ENCODE measurements around the gene APOO. TPM values are rescaled to one million over a fixed set of nuclear protein-coding genes. Genes with fewer than 3 reads are reported as not detected.

APOO gene
- total and polyA plus RNA-seq, 4 donors: 5.4 to 18.0 (median 8.8) TPM

- no peaks in the 10 kb centered on the region for H3K27me3 ChIP-seq (ENCODE audit: control insufficient read depth in 4 of 4, insufficient read depth in 4 of 4, low read length in 3 of 4)
- H3K9ac ChIP-seq (ENCODE audit: low read depth in 1 of 2, low read length in 2 of 2): no peak overlapping the region
- no peak for DNase-seq (ENCODE audit: low spot score)
- H3K4me3 ChIP-seq (ENCODE audit: low read depth in 1 of 3, low read length in 3 of 3): no peak overlapping the region
- WGBS: 29% methylated on average over 2 of the region's 2 CpGs
- no peaks in the 10 kb centered on the region for H3K9me3 ChIP-seq (ENCODE audit: control insufficient read depth in 4 of 4, low read length in 3 of 4)
- H3K36me3 ChIP-seq (ENCODE audit: control insufficient read depth in 4 of 4, insufficient read depth in 3 of 4, low read depth in 1 of 4, low read length in 3 of 4): no peaks in the 10 kb centered on the region
- peak overlapping the region in 1 of 2 donors; percentile 33 for H3K27ac ChIP-seq (ENCODE audit: low read depth in 1 of 2, low read length in 2 of 2)
- peak; percentile 73 for TF ChIP-seq FOXA2 (IDR thresholded peaks at IDR 0.05)
- TF ChIP-seq JUND (IDR thresholded peaks at IDR 0.05): no peak
- TF ChIP-seq SP1 (IDR thresholded peaks at IDR 0.05): peak; percentile 53
- TF ChIP-seq HNF4A (conservative IDR thresholded peaks at IDR 0.05): peak; percentile 44 to 65
- TF ChIP-seq RXRA (IDR thresholded peaks at IDR 0.05): peak in 1 of 2 donors; percentile 63
- TF ChIP-seq FOXA1 (IDR thresholded peaks at IDR 0.05): peak; percentile 50
- peaks cover 0 to 3% (median 1%) of the 10 kb centered on the region in 4 donors for H3K4me1 ChIP-seq (ENCODE audit: control insufficient read depth in 4 of 4, insufficient read depth in 4 of 4, low read length in 3 of 4)
Measured at GRCh38 chrX:23879380-23880090, 28.2 kb downstream of the APOO start.

GRCh38 chrX:23871905-23872546 is 35.7 kb downstream of the APOO start:
- Histone ChIP-seq H3K9me3 (ENCODE audit: control insufficient read depth in 4 of 4, low read length in 3 of 4) (no peaks in the 10 kb centered on the region), H3K27ac (ENCODE audit: low read depth in 1 of 2, low read length in 2 of 2) (peak overlapping the region; percentile 15 to 23), H3K4me1 (ENCODE audit: control insufficient read depth in 4 of 4, insufficient read depth in 4 of 4, low read length in 3 of 4) (peaks cover 0 to 6% (median 5%) of the 10 kb centered on the region in 4 donors), H3K27me3 (ENCODE audit: control insufficient read depth in 4 of 4, insufficient read depth in 4 of 4, low read length in 3 of 4) (no peaks in the 10 kb centered on the region), H3K36me3 (ENCODE audit: control insufficient read depth in 4 of 4, insufficient read depth in 3 of 4, low read depth in 1 of 4, low read length in 3 of 4) (no peaks in the 10 kb centered on the region), H3K9ac (ENCODE audit: low read depth in 1 of 2, low read length in 2 of 2) (no peak overlapping the region), H3K4me3 (ENCODE audit: low read depth in 1 of 3, low read length in 3 of 3) (no peak overlapping the region)
- WGBS: 37% methylated on average over 4 of the region's 4 CpGs
- no peak for DNase-seq (ENCODE audit: low spot score)
- peak; percentile 19 for TF ChIP-seq CTCF (IDR thresholded peaks at IDR 0.05; ENCODE audit: low read depth, low read length, missing input control)
- no peak for TF ChIP-seq HNF4G (IDR thresholded peaks at IDR 0.05)
- peak; percentile 58 to 60 for TF ChIP-seq RAD21 (IDR thresholded peaks at IDR 0.05)
- peak; percentile 93 for TF ChIP-seq RXRA (IDR thresholded peaks at IDR 0.05)
- TF ChIP-seq FOXA1 (IDR thresholded peaks at IDR 0.05): peak; percentile 50
- TF ChIP-seq TAF1 (conservative IDR thresholded peaks at IDR 0.05): no peak
- TF ChIP-seq ATF3 (IDR thresholded peaks at IDR 0.05): no peak
- peak; percentile 86 for TF ChIP-seq FOXA2 (IDR thresholded peaks at IDR 0.05)
- peak; percentile 79 for TF ChIP-seq SP1 (IDR thresholded peaks at IDR 0.05)
- peak; percentile 40 to 55 for TF ChIP-seq HNF4A (conservative IDR thresholded peaks at IDR 0.05)
- TF ChIP-seq GABPA (IDR thresholded peaks at IDR 0.05 in 1 of 2, conservative IDR thresholded peaks at IDR 0.05 in 1 of 2): no peak
- peak in 1 of 2 donors; percentile 27 for TF ChIP-seq EGR1 (IDR thresholded peaks at IDR 0.05; ENCODE audit: low read depth in 2 of 2)
- peak; percentile 26 for TF ChIP-seq YY1 (IDR thresholded peaks at IDR 0.05)
- peak; percentile 35 for TF ChIP-seq MAX (IDR thresholded peaks at IDR 0.05)

GRCh38 chrX:23870041-23870440 is 37.7 kb downstream of the APOO start:
- no peaks in the 10 kb centered on the region for H3K9me3 ChIP-seq (ENCODE audit: control insufficient read depth in 4 of 4, low read length in 3 of 4)
- TF ChIP-seq ATF3 (IDR thresholded peaks at IDR 0.05): no peak
- no peak for TF ChIP-seq FOXA1 (IDR thresholded peaks at IDR 0.05)
- no peak for TF ChIP-seq ZBTB33 (IDR thresholded peaks at IDR 0.05)
- no peak for TF ChIP-seq GABPA (IDR thresholded peaks at IDR 0.05 in 1 of 2, conservative IDR thresholded peaks at IDR 0.05 in 1 of 2)
- no peak for TF ChIP-seq TAF1 (conservative IDR thresholded peaks at IDR 0.05)
- no peak for TF ChIP-seq CTCF (IDR thresholded peaks at IDR 0.05; ENCODE audit: low read depth, low read length, missing input control)
- TF ChIP-seq RXRA (IDR thresholded peaks at IDR 0.05): no peak
- no peak for TF ChIP-seq HNF4A (conservative IDR thresholded peaks at IDR 0.05)
- TF ChIP-seq YY1 (IDR thresholded peaks at IDR 0.05): no peak
- TF ChIP-seq EGR1 (IDR thresholded peaks at IDR 0.05; ENCODE audit: low read depth in 2 of 2): no peak
- no peak for TF ChIP-seq MAX (IDR thresholded peaks at IDR 0.05)
- no peaks in the 10 kb centered on the region for H3K36me3 ChIP-seq (ENCODE audit: control insufficient read depth in 4 of 4, insufficient read depth in 3 of 4, low read depth in 1 of 4, low read length in 3 of 4)
- H3K4me3 ChIP-seq (ENCODE audit: low read depth in 1 of 3, low read length in 3 of 3): no peak overlapping the region
- WGBS: 93% methylated on average over 2 of the region's 2 CpGs
- no peaks in the 10 kb centered on the region for H3K27me3 ChIP-seq (ENCODE audit: control insufficient read depth in 4 of 4, insufficient read depth in 4 of 4, low read length in 3 of 4)
- H3K9ac ChIP-seq (ENCODE audit: low read depth in 1 of 2, low read length in 2 of 2): no peak overlapping the region
- H3K4me1 ChIP-seq (ENCODE audit: control insufficient read depth in 4 of 4, insufficient read depth in 4 of 4, low read length in 3 of 4): peaks cover 2 to 6% (median 5%) of the 10 kb centered on the region in 4 donors
- DNase-seq (ENCODE audit: low spot score): no peak
- no peak overlapping the region for H3K27ac ChIP-seq (ENCODE audit: low read depth in 1 of 2, low read length in 2 of 2)
